Lung (tissue), 12 donors: ENCODE results near the gene CTDSPL. TPM values are rescaled to one million over a fixed set of nuclear protein-coding genes. Genes with fewer than 3 reads are reported as not detected.
A peak's percentile ranks its signal among the peaks of the same experiment; 100 is the strongest.

Experiments
- ATAC-seq: fragments of 200-7000 bp; cut with Tn5 transposase; one replicate; pipeline ENCODE4 v1.9.1; 2020; ENCODE audit warnings: moderate number of reproducible peaks; ENCODE audit not compliant: insufficient read depth, low FRiP score
- DNase-seq, 3 donors: peaks; one replicate each; pipeline ENCODE4 v3.0.0-alpha.2; 2013 to 2017
- H3K27ac ChIP-seq, 2 donors: one replicate each; pipeline ENCODE4 v1.5.1; 2013; ENCODE audit warnings: mild to moderate bottlenecking in 2 of 2, moderate library complexity in 2 of 2, control low read depth in 1 of 2, inconsistent platforms in 1 of 2, low read depth in 1 of 2, low read length in 1 of 2
- H3K27me3 ChIP-seq, 3 donors: one replicate each; pipeline ENCODE4 v1.5.1; 2013; ENCODE audit warnings: low read length in 2 of 3; ENCODE audit not compliant: control insufficient read depth in 3 of 3, insufficient read depth in 3 of 3
- H3K36me3 ChIP-seq, 4 donors: one replicate each; pipeline ENCODE4 v1.5.1; 2013; ENCODE audit warnings: low read length in 4 of 4, mild to moderate bottlenecking in 1 of 4, moderate library complexity in 1 of 4; ENCODE audit not compliant: control insufficient read depth in 4 of 4, insufficient read depth in 4 of 4
- H3K4me1 ChIP-seq, 5 donors: one replicate each; pipeline ENCODE4 v1.5.1; 2013; ENCODE audit warnings: low read length in 5 of 5, mild to moderate bottlenecking in 2 of 5, moderate library complexity in 1 of 5; ENCODE audit not compliant: control insufficient read depth in 5 of 5, insufficient read depth in 5 of 5
- H3K4me3 ChIP-seq: one replicate; pipeline ENCODE4 v1.5.1; 2013; ENCODE audit warnings: mild to moderate bottlenecking, control low read depth, moderate library complexity
- H3K9ac ChIP-seq, 2 donors: one replicate each; pipeline ENCODE4 v1.5.1; 2013; ENCODE audit warnings: low read length in 2 of 2, control low read depth in 1 of 2; ENCODE audit not compliant: insufficient read depth in 1 of 2
- H3K9me3 ChIP-seq, 4 donors: one replicate each; pipeline ENCODE4 v1.5.1; 2013; ENCODE audit warnings: low read length in 3 of 4, mild to moderate bottlenecking in 1 of 4, moderate library complexity in 1 of 4; ENCODE audit not compliant: control insufficient read depth in 4 of 4, insufficient read depth in 3 of 4
- CTCF ChIP-seq: IDR thresholded peaks from 2 replicates; pipeline ENCODE4 v1.5.1; 2012; ENCODE audit warnings: mild to moderate bottlenecking; ENCODE audit errors: control extremely low read depth, extremely low read depth
- WGBS, 2 donors: extraction: QIAGEN DNeasy Blood & Tissue Kit; methylation state at CpG; one replicate each; pipeline ENCODE4 v1.1.7; 2013; 5-methylcytosine and 5-hydroxymethylcytosine counted together
- polyA plus RNA-seq, 2 donors: library from polyadenylated mRNA; stranded (reverse); fragments of 200-250 nt; gene quantifications; one replicate each; pipeline ENCODE4 v1.2.1, GENCODE V29; 2013
- total RNA-seq, 2 donors: library from RNA; depleted of rRNA in 1 of 2; stranded (reverse); fragments of >200 nt in 1 of 2; gene quantifications; one replicate each; pipeline ENCODE4 v1.2.1, GENCODE V29; 2014 to 2021
- donor health status: control.
- donor health status: control.
- donor health status: Bipolar disorder and iron deficiency.
- donor health status: healthy.
- donor health status: DM: yes; HTN: yes; CAD: no.

CTDSPL gene
- total and polyA plus RNA-seq, 4 donors, result 12.5 to 79.1 (median 33.5) TPM

GRCh38 chr3:37920156-37920699 is 58.5 kb downstream of the CTDSPL start:
- Histone ChIP-seq H3K9ac (no peak overlapping the region), H3K4me3 (no peak overlapping the region), H3K27ac (no peak overlapping the region), H3K36me3 (no peaks in the 10 kb centered on the region), H3K27me3 (no peaks in the 10 kb centered on the region), H3K4me1 (peaks cover 17 to 81% (median 53%) of the 10 kb centered on the region in 5 donors), H3K9me3 (no peaks in the 10 kb centered on the region)
- no peak for ATAC-seq
- WGBS, 2 donors, result 82 to 86% methylated on average over 4 of the region's 4 CpGs
- TF ChIP-seq CTCF, result no peak
- no peak for DNase-seq

- 71 to 83% methylated on average over 5 of the region's 5 CpGs for WGBS, 2 donors
- H3K27me3 ChIP-seq, result no peaks in the 10 kb centered on the region
- no peak overlapping the region for H3K27ac ChIP-seq
- no peak overlapping the region for H3K4me3 ChIP-seq
- ATAC-seq (no peak), DNase-seq (no peak)
- peaks cover 17 to 86% (median 58%) of the 10 kb centered on the region in 5 donors for H3K4me1 ChIP-seq
- H3K9ac ChIP-seq, result no peak overlapping the region
- no peak for TF ChIP-seq CTCF
- H3K9me3 ChIP-seq, result no peaks in the 10 kb centered on the region
- H3K36me3 ChIP-seq, result no peaks in the 10 kb centered on the region
Observed at GRCh38 chr3:37921025-37921424, 59.3 kb downstream of the CTDSPL start.

- TF ChIP-seq CTCF, result no peak
- Histone ChIP-seq H3K9me3 (no peaks in the 10 kb centered on the region), H3K27me3 (no peaks in the 10 kb centered on the region), H3K9ac (no peak overlapping the region), H3K4me3 (no peak overlapping the region), H3K27ac (peak overlapping the region in 1 of 2 donors; percentile 91), H3K4me1 (peaks cover 12 to 78% (median 45%) of the 10 kb centered on the region in 5 donors), H3K36me3 (no peaks in the 10 kb centered on the region)
- 17 to 43% methylated on average over 5 of the region's 5 CpGs for WGBS, 2 donors
- ATAC-seq (peak; percentile 50), DNase-seq (peak in 1 of 3 donors; percentile 79)
Observed at GRCh38 chr3:37922721-37923568, 61.3 kb downstream of the CTDSPL start.
